ENCODE results near the gene FN1.

The FN1 gene

GRCh38 chr2:215368493-215368809, 67.4 kb downstream of the FN1 start:
- no peaks in the 10 kb centered on the region for H3K27me3 ChIP-seq (ENCODE audit: insufficient read depth, low read length, poor library complexity, severe bottlenecking)
- no peaks in the 10 kb centered on the region for H3K9me3 ChIP-seq (ENCODE audit: insufficient read depth, low read depth, low read length)
- no peaks in the 10 kb centered on the region for H3F3A ChIP-seq (ENCODE audit: low read depth)
- no peak for TF ChIP-seq EZH2phosphoT487 (IDR thresholded peaks at IDR 0.05; ENCODE audit: borderline replicate concordance)
- TF ChIP-seq CTCF (conservative IDR thresholded peaks at IDR 0.05; ENCODE audit: low read length): no peak
- H3K36me3 ChIP-seq (ENCODE audit: insufficient read depth, low read length): no peaks in the 10 kb centered on the region
- H3K4me3 ChIP-seq (ENCODE audit: low read length, poor library complexity, severe bottlenecking): no peak overlapping the region
- no peaks in the 10 kb centered on the region for H3K79me2 ChIP-seq (ENCODE audit: insufficient read depth, low read length)
- H3K9ac ChIP-seq (ENCODE audit: low read depth, low read length, poor library complexity, severe bottlenecking): no peak overlapping the region
- no peaks in the 10 kb centered on the region for H3K9me2 ChIP-seq (replicated peaks; ENCODE audit: low read depth, low read length)
- no peak overlapping the region for H2AFZ ChIP-seq (ENCODE audit: low read length)
- H3K4me2 ChIP-seq (ENCODE audit: low read depth, low read length, poor library complexity, severe bottlenecking): no peak overlapping the region
- H4K20me1 ChIP-seq (ENCODE audit: insufficient read depth, low read length, poor library complexity, severe bottlenecking): no peaks in the 10 kb centered on the region
- H3K4me1 ChIP-seq (ENCODE audit: insufficient read depth, low read length, poor library complexity, severe bottlenecking): no peaks in the 10 kb centered on the region

- no peaks in the 10 kb centered on the region for H3K79me2 ChIP-seq (ENCODE audit: insufficient read depth, low read length)
- no peaks in the 10 kb centered on the region for H3K4me1 ChIP-seq (ENCODE audit: insufficient read depth, low read length, poor library complexity, severe bottlenecking)
- H3K27me3 ChIP-seq (ENCODE audit: insufficient read depth, low read length, poor library complexity, severe bottlenecking): no peaks in the 10 kb centered on the region
- no peaks in the 10 kb centered on the region for H4K20me1 ChIP-seq (ENCODE audit: insufficient read depth, low read length, poor library complexity, severe bottlenecking)
- H3K9me3 ChIP-seq (ENCODE audit: insufficient read depth, low read depth, low read length): no peaks in the 10 kb centered on the region
- H3F3A ChIP-seq (ENCODE audit: low read depth): no peaks in the 10 kb centered on the region
- H3K4me3 ChIP-seq (ENCODE audit: low read length, poor library complexity, severe bottlenecking): no peak overlapping the region
- no peak for TF ChIP-seq EZH2phosphoT487 (IDR thresholded peaks at IDR 0.05; ENCODE audit: borderline replicate concordance)
- TF ChIP-seq CTCF (conservative IDR thresholded peaks at IDR 0.05; ENCODE audit: low read length): no peak
- no peaks in the 10 kb centered on the region for H3K9me2 ChIP-seq (replicated peaks; ENCODE audit: low read depth, low read length)
- H3K9ac ChIP-seq (ENCODE audit: low read depth, low read length, poor library complexity, severe bottlenecking): no peak overlapping the region
- H3K36me3 ChIP-seq (ENCODE audit: insufficient read depth, low read length): no peaks in the 10 kb centered on the region
- H3K4me2 ChIP-seq (ENCODE audit: low read depth, low read length, poor library complexity, severe bottlenecking): no peak overlapping the region
- no peak overlapping the region for H2AFZ ChIP-seq (ENCODE audit: low read length)
These were observed 68.0 kb downstream of the FN1 start for GRCh38 chr2:215367662-215368492.

- TF ChIP-seq CTCF (conservative IDR thresholded peaks at IDR 0.05; ENCODE audit: low read length) (no peak), EZH2phosphoT487 (IDR thresholded peaks at IDR 0.05; ENCODE audit: borderline replicate concordance) (no peak)
- H4K20me1 ChIP-seq (ENCODE audit: insufficient read depth, low read length, poor library complexity, severe bottlenecking): no peaks in the 10 kb centered on the region
These were observed 69.3 kb downstream of the FN1 start for GRCh38 chr2:215366440-215367032.

More at GRCh38 chr2:215366440-215367032, 69.3 kb downstream of the FN1 start:
- H2AFZ ChIP-seq (ENCODE audit: low read length): no peak overlapping the region
- H3K79me2 ChIP-seq (ENCODE audit: insufficient read depth, low read length): no peaks in the 10 kb centered on the region
- H3K27me3 ChIP-seq (ENCODE audit: insufficient read depth, low read length, poor library complexity, severe bottlenecking): no peaks in the 10 kb centered on the region
- no peaks in the 10 kb centered on the region for H3K9me2 ChIP-seq (replicated peaks; ENCODE audit: low read depth, low read length)
- H3K4me3 ChIP-seq (ENCODE audit: low read length, poor library complexity, severe bottlenecking): no peak overlapping the region
- H3K36me3 ChIP-seq (ENCODE audit: insufficient read depth, low read length): no peaks in the 10 kb centered on the region
- no peak overlapping the region for H3K9ac ChIP-seq (ENCODE audit: low read depth, low read length, poor library complexity, severe bottlenecking)
- no peaks in the 10 kb centered on the region for H3K9me3 ChIP-seq (ENCODE audit: insufficient read depth, low read depth, low read length)
- H3F3A ChIP-seq (ENCODE audit: low read depth): no peaks in the 10 kb centered on the region
- H3K4me1 ChIP-seq (ENCODE audit: insufficient read depth, low read length, poor library complexity, severe bottlenecking): no peaks in the 10 kb centered on the region
- H3K4me2 ChIP-seq (ENCODE audit: low read depth, low read length, poor library complexity, severe bottlenecking): no peak overlapping the region
